GM18499 (cell line): Measurements from ENCODE around the gene MNX1.

ENCODE experiments used
- ATAC-seq: cut with Tn5 transposase; IDR thresholded peaks from one replicate; pipeline ENCODE4 v1.9.1; 2021; ENCODE audit warnings: moderate number of reproducible peaks; ENCODE audit not compliant: insufficient read depth, unreplicated experiment

MNX1 gene

DNA sequence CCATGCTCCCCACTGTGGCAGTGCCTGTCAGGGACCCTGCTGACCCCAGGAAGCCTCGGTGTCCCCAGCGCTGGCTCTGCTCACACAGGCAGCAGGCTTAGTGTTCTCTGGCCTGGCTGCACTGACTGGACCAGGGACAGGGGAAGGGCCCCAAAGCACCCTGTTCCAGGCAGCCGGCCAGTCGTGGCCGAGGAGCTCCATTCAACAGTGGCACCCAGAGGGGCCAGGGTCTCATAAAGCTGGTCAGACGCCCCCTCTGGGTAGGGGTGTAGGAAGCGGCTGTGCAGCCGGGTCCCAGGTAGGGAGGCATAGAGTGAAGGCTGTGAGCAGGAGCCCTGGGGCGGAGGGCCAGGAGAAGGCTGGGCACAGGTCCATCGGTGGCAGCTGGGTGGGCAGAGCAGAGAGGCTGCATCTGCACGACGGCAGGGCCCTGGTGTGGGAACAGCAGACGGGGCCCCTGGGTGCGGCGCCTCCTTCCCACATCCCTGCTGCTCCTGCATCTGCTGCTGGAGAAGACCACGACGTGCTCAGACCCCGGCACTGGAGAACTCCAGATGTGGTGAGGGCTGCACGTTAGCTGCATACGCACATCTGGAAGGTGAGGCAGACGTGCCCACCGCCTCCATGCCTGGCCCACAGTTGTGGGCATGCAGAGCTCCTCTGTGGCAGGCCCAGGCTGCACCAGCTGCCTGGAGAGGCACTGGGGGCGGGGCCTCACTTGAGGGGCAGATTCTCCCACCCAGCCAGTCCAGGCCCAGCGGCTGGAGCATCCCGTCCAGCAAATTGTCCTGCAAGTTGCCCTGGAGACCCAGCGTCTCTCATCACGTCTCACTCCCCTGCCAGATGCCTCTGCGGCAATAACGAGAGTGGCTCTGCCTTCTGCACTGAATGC lies 25.1 kb downstream of the MNX1 start:
- ATAC-seq = no peak

DNA sequence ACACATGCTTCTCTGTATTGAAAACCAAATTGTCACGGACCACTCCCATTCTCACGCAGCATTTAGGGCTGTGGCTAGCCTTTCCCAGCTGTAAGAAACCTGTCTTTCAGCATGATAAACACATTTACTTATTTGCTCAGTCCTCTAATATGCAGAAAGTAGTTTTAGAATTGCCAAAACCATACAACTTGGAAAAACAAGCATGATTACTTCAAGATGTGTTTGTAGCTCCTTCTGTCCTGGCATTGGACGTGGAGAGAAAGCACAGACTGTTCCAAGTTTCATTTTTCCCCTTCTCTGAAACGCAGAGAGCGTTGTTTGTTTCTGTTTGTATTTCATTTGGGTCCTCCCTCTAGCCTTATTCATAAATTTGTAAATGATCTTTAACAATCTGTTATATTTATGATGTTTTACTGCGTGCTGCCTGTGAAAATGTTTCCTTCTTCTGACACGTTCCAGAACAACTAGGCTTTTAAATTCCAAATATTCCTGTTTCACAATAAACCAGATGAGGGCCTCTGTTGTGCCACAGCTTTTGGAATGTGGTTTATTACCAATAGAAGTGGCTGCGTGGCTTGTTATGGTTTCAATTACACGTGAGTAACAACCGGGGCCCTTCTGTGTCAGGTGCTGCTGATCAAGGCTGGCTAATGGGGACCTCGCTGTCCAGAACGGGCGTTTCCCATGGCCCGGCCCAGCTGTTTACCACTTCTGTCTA lies 26.1 kb downstream of the MNX1 start:
- no peak for ATAC-seq

DNA sequence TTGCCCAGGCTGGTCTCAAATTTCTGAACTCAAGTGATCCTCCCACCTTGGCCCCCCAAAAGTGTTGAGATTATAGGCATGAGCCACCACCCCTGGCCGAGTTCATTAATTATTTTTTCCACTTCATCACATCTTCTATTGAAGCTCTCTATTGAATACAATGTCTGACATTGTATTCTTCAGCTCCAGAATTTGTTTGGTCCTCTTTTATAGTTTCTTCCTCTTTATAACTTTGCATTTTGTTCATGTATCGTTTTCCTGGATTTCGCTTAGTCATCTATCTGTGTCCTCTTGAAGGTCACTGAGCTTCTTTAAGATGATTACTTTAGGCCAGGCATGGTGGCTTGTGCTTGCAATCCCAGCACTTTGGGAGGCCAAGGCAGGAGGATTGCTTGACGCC lies 30.8 kb downstream of the MNX1 start:
- ATAC-seq = no peak

DNA sequence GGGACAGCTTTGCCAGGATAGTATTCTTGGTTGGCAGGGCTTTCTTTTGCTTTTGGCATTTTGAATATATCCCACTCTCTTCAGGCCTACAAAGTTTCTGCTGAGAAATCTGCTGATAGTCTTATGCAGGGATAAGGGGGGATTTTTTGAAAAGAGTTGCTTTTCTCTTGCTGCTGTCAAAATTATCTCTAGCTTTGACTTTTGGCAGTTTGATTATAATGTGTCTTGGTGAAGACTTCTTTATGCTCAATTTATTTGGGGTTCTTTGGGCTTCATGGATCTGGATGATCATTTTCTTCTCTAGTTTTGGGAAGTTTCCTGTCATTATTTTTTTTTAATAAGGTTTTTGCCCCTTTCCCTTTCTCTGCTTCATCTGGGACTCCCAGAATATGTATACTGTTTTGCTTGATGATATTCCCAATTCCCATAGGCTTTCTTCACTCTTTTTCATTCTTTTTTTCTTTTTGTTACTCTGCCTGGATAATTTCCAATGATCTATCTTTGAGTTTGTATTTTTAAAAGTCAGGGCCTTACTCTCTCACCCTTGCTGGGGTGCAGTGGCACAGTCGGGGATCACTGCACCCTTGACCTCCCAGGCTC lies 31.4 kb downstream of the MNX1 start:
- no peak for ATAC-seq

DNA sequence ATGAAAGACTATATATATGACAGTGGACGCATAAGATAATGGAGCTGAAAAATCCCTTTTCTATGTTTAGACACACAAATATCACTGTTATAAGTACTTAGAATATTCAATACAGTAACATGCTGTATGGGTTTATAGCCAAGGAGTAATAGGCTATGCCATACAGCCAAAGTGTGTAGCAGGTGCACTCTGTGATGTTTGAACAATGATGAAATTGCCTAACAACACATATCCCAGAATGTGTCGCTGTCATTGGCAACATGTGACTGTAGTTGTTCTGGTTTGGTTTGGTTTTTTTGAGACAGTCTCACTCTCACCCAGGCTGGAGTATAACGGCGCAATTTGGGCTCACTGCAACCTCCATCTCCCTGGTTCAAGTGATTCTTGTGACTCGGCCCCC lies 34.8 kb downstream of the MNX1 start:
- ATAC-seq = no peak

DNA sequence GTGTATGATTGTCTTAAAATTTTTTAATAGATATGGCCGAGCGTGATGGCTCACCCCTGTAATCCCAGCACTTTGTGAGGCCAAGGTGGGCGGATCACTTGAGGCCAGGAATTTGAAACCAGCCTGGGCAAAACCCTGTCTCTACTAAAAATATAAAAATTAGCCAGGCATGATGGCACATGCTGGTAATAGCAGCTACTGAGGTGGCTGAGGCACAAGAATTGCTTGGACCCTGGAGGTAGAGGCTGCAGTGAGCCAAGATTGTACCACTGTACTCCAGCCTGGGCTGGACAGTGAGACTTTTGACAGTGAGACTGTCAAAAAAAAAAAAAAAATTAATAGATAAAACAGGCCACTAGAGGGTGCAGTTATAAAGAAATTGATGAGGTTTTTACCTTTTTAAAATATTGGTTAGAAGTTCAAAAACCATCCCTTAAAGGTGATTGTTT lies 40.5 kb downstream of the MNX1 start:
- no peak for ATAC-seq

DNA sequence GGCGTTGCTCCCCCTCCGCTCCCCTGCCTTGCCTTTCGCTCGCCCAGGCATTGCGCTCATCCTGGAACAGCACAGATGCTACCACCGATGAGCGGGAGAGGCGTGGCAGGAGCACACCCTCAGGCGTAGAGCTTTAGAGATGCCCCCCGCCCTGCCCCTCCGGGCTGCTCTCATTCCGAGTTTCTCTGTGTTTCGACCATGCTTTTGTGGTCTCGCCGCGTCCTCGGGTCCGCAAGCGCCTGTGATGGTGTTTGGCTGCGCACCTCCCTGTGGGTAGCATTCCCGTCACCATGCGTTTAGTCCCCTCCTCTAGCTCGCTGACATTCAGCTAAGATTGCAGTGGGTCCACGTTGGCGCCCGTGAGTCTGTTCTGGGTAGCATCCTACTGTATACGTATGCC lies 42.3 kb downstream of the MNX1 start:
- ATAC-seq = no peak

DNA sequence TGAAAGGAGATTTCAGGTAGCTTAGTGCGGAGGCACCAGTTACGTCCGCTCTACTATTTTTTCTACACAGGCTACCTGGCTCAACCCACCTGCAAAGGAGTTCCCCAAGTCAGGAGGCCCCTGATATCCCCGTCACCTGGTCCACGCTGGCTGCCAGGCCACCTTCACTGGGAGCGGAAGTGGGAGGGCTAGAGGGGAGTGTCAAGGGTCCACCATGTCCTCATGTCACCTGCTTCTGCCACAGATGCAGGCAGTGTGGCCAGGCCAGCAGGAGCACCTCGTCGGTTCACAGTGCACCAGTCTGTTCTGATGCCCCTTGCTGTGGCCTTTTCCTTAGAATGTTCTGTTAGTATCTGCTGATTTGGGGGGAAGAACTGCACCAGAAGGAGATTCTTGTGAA lies 44.1 kb downstream of the MNX1 start:
- no peak for ATAC-seq

DNA sequence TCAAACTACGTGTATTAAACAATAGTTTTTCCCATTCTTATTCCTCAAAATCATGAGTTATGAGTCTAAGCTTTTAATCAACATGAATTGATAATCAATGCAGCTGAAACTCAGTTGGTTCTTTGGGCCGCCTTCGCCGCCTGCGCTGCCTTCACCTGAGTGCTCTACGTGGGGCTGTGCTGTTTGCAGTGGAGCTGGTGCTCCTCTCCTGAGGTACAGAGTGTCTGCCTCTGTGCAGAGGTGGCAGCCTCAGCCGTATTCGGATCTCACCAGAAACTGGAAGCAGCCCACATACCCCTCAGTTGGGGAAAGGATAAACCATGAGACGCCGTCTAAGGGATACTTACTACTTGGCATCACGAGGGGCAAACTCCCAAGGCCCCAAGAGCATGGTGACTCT lies 45.5 kb downstream of the MNX1 start:
- ATAC-seq = no peak

DNA sequence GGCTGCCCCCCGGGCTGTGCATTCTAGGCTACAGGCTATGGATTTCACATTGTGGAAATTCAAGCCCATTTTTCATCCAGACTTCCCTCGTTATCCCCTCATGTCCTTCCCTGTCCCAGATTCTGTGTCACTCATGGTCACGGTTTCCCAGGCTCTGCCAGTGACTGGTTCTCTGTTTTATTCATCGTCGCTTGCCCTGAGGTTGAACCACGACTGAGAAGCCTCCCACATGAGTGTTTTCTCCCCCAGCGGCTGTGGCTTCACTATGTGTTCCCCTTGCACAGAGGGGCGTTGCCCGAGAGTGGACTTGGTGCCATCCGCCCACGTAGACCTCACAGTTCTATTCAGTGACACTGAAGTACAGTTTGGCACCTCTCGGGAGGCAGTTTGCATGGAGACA lies 47.0 kb downstream of the MNX1 start:
- no peak for ATAC-seq

DNA sequence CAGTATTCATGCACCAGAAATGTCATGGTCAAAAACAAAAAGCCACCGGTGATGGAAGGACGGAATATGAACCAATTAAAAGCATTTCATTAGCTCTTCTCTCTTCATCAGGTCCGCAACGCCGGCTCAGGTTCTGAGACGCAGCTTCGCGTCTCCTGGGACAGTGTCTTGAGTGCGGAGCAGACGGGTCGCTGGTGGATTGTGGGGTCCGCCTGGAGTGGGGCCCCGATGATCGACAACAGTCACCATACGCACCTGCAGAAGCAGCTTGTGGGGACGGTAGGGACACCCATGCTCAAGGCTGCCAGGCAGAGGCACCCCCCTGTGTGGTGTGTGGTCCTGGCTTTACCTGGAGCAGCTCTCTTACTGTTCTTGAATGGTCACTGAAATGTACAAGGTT lies 47.6 kb downstream of the MNX1 start:
- no peak for ATAC-seq

DNA sequence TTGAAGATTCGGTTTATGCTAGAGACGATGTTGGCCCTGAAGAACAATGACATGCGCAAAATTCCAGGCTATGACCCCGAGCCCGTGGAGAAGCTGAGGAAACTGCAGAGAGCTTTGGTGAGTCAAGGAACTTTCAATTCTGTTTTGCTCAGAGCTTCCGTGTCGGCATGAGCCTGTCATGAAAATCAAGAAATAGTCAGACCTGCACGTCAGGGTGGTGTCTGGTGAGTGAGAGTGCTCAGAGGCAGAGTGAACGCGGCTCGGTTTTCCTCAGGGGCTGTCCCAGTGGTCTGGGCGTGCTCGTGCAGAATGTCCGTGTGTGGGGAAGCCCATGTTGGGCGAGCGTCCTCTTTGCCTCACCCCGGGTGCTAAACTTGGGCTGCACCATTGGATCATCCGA lies 48.3 kb downstream of the MNX1 start:
- no peak for ATAC-seq

DNA sequence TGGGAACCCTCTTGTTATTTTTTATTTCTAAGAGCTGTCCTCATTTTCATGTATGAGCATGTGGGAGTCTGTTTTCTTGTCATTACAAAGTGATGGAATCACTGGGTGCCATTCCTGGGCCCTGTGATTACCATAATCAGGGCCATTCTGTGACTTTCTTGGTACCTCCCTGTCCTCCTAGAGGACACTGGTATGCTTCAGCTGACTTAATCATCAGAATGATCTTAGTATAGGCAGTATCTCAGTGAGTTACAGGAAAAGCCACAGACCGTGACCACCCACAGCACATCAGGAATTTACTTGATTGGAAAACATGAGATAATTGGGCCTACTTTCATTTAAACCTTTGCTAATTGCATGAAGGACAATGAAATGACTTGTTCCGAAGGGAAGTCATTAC lies 53.7 kb downstream of the MNX1 start:
- no peak for ATAC-seq

DNA sequence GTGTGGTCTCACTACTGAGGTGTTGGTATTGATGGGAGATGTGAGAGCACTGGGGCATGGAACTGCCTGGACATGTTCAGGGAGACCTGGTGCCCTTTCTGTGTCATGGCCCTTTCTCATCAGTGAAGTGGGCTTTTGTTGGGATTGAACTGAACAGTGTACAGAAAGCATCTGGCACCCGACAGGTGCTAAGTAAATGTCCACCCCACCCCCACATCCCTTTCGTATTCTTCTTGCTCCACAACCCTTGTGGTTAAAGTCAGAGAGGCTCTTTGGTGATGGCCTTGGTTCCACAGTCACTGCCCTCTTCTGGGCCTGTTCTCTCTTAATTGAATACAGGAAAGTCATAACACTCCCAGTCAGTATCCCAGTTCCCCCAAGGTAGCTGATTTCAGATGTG lies 55.5 kb downstream of the MNX1 start:
- no peak for ATAC-seq
